NCI-H146 treated with DMSO at 0.1 percent for 48 hours (cell line): ENCODE results near the gene SPEM1.
A peak's percentile ranks its signal among the peaks of the same experiment; 100 is the strongest.

Experiments
- DNase-seq: peaks from one replicate; lab custom pipeline; 2025; ENCODE audit not compliant: unreplicated experiment; lab: John Stamatoyannopoulos, UW

SPEM1 gene

GRCh38 chr17:7419819-7420610 lies at the start of gene SPEM1:
Gene SPEM1 (plus strand): TSS chr17:7420324. CDS start chr17:7420385, 61 bp downstream.
- no peak for DNase-seq

- no peak for DNase-seq
Observed at GRCh38 chr17:7370853-7371252, 49.3 kb upstream of the SPEM1 start.

- no peak for DNase-seq
Observed at GRCh38 chr17:7374353-7374752, 45.8 kb upstream of the SPEM1 start.

GRCh38 chr17:7379134-7379533 lies 41.0 kb upstream of the SPEM1 start:
- no peak for DNase-seq

DNA sequence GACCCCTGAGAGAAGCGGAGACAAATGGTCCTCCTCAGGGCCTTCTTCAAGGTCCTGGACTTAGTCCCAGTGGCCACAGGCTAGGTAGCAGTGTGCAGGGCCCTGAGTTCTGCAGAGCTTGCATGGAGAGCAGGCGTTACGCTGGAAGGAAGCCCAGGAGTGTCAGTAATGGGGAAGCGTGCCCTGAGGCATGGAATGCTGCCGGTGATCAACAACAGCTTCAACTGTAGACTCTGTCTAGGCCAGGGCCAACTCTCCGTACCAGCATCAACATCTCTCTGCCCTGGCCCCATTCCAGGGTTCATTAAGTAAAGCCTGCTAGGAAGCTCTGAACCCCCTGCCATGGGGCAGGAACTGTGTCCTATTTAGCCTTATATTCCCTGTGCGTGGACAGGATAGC lies 39.8 kb upstream of the SPEM1 start:
- peak; percentile 35 for DNase-seq

DNA sequence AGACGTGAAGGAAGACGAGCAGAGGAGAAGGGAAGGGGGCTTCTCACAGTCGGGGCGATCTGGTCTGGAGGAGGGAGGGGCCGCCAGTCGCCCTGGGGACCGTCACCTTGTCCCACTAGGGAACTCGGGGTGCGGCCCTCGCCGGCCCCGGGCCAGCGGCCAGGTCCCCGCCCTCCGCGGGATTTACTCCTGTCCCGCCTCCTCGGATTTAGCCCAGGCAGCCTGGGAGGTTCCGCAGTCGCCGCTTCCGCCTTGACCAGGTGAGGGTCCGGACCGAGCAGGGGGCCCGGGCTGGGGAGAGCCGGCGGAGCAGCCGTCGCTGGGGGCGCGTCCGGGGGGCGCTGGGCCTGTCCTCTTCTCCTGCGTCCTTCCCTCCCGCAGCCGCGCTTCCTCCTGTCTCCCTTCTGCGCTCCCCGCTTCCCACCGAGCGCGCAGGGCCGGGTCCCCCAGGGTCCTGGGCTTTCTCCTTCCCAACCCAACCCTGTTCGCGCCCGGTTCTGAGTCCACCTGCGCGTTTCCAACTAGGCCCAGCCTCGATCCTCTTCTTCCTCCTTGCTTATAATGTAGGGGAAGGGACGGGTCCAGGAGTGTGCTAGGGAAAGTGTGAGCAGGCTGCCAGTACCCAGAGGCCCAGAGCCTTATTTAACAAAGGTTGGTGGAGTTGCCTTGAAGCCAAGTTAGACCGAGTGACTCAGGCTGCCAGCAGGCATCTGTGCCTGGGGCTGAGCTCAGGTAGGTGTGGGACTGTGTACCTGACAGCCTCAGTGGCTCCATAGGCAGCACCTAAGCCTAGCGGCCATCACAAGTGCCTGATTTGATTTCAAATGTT lies 39.1 kb upstream of the SPEM1 start, which contains the start of gene TNK1:
TSS of gene TNK1 (plus strand) at position 235 of the 829 bp plus-strand sequence. CDS start 1,838 bp downstream, outside the sequence.
- DNase-seq: peak; percentile 14

DNA sequence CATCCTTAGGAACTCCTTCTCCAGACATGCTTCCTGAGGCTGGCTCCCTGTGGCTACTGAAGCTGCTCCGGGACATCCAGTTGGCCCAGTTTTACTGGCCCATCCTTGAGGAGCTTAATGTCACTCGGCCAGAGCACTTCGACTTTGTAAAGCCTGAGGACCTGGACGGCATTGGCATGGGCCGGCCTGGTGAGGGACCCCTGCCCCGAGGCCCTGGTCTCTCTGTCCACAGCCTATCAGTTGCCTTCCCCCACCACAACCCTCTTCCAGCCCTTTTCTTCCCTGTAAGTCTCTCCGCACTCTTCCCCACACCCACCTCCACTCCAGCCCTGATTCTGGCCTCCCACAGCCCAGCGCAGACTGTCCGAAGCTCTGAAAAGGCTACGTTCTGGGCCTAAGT lies 37.2 kb upstream of the SPEM1 start:
- no peak for DNase-seq

GRCh38 chr17:7383371-7383741 lies 36.8 kb upstream of the SPEM1 start:
- DNase-seq: no peak

DNA sequence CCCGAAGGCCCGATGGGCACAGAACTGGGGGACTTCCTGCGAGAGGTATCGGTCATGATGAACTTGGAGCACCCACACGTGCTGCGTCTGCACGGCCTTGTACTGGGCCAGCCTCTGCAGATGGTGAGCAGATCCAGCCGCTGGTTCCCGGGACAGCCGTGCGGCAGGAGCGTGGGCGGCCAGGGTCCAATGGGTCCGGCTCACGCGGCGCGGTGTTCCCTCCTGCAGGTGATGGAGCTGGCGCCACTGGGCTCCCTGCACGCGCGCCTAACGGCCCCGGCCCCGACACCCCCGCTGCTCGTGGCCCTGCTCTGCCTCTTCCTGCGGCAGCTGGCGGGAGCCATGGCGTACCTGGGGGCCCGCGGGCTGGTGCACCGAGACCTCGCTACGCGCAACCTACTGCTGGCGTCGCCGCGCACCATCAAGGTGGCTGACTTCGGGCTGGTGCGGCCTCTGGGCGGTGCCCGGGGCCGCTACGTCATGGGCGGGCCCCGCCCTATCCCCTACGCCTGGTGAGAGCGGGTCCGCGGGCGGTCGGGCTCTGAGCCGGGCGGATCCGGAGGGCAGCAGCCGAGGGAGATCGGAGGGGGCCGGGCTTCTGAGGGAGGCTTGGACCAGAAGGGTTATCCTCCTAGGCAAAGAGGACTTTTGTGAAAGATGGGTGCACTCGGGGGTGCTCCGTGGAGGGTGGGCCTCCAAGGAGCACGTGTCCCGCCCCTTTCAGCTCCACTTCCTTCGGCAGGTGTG lies 36.2 kb upstream of the SPEM1 start:
- DNase-seq: peak; percentile 66

DNA sequence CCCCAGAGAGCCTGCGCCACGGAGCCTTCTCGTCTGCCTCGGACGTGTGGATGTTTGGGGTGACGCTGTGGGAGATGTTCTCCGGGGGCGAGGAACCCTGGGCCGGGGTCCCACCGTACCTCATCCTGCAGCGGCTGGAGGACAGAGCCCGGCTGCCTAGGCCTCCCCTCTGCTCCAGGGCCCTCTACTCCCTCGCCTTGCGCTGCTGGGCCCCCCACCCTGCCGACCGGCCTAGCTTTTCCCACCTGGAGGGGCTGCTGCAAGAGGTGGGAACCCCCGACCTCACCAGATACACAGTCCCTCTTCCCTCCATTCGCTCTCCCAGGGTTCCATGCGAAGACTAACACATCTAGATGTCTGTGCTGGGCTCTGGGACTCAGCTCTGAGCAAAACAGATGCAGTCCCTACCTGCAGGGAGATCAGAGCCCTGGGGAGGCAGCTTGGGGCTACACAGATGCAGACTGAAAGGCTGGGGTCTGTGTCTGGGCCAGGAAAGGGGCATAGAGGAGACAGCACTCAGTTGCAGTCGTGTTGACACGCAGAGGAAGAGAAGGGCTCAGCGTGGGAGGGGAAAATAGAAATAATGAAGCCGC lies 35.5 kb upstream of the SPEM1 start:
- DNase-seq: no peak

- no peak for DNase-seq
Observed at GRCh38 chr17:7388856-7389255, 31.3 kb upstream of the SPEM1 start.

- no peak for DNase-seq
Observed at GRCh38 chr17:7389924-7390910, 29.9 kb upstream of the SPEM1 start.

GRCh38 chr17:7391307-7391706 lies 28.8 kb upstream of the SPEM1 start:
- no peak for DNase-seq

DNA sequence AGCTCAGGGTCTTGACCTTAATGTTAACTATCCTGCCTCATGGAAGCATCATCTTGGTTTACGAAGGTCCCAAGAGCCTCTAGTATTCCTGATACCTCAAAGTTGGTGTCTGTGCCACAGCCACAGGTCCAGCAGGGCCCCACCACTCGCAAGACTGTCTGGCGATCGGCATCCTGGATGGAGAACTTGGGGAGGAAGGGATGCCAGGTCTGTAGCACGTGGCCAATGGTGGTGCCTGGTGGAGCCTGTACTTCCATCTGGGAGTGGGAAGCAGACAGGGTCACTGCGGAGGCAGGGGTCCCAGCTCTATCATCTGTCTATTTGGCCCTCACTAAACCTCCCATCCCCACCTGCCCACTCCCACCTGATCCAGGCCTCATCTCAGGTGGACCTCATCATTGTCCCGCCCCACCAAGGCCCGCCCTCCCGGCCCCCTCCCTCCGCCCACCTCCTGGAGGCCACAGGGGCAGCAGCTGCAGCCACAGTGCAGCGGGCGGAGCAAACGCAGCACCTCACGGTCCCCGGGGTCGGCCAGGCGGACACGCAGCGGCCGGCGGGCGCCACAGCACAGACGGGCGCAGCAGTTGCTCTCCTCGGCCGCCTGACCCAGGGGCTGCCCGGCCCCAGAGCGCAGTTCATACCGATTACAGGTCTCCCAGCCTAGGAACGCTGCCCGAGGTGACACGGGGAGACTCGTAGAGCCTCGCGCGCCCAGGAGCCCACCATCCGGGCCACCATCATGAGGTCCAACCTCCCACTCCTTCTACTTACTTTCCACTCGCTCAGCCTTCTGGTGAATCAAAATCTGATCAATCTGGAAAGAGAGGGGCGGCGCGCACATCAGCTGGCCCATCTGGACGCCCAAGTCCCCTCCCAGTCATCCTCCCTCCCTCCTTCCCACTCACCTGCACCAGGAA lies 27.2 kb upstream of the SPEM1 start:
- DNase-seq: no peak

GRCh38 chr17:7393613-7394451 lies 26.3 kb upstream of the SPEM1 start:
- peak; percentile 51 for DNase-seq

DNA sequence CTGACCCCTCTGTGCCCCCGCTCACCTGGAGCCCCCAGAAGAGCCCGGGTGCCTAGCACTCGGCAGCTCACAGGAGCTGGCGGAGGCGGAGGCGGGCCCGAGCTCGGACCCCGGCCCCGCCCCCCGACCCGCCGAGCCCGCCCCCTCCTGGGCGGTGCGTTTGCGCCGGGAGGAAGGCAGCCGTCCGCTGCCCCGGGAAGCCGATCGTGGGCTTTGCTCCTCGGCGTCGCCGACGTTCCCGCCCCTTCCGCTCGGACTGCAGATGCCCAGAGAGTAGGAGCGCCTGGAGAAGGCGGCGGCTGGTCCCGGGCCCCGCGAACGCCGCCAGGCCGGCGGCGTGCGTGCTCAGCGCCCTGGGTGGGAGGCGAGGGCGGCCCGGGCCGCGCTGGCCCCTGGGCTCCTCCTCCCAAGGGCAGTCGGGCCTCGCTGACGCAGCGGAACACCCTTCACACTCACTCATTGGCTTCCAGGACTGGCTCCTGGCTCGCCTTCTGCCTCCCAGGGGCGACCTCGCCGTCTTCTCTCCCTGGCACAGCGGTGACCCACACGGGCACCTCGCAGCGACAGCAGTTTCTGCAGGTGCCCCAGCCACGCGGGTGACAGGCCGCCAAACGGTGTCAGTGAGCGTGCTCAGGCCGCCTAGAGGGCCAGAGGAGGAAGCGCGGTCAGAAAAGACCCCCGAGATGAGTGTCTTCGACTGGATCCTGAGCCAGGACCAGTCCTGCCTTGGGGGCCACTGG lies 25.5 kb upstream of the SPEM1 start, which contains the start of gene PLSCR3:
TSS of gene PLSCR3 (minus strand) at position 74 of the 740 bp plus-strand sequence. CDS start 415 bp downstream, outside the sequence.
- peak; percentile 85 for DNase-seq

GRCh38 chr17:7396147-7396546 lies 24.0 kb upstream of the SPEM1 start:
- DNase-seq: no peak
